Measurements from ENCODE around the gene DDX1.

The DDX1 gene

GRCh38 chr2:15658911-15659310 lies 67.2 kb downstream of the DDX1 start:
- DNase-seq (ENCODE audit: low read depth): no peak
- H3K4me3 ChIP-seq (ENCODE audit: low read depth, low read length): no peak overlapping the region
- no peak for TF ChIP-seq CTCF (IDR thresholded peaks at IDR 0.05; ENCODE audit: insufficient read depth, low read depth, low read length, missing control alignments)

GRCh38 chr2:15660491-15661294 lies 69.0 kb downstream of the DDX1 start:
- no peak overlapping the region for H3K4me3 ChIP-seq (ENCODE audit: low read depth, low read length)
- DNase-seq (ENCODE audit: low read depth): no peak
- TF ChIP-seq CTCF (IDR thresholded peaks at IDR 0.05; ENCODE audit: insufficient read depth, low read depth, low read length, missing control alignments): no peak

GRCh38 chr2:15661295-15661569 lies 69.6 kb downstream of the DDX1 start:
- TF ChIP-seq CTCF (IDR thresholded peaks at IDR 0.05; ENCODE audit: insufficient read depth, low read depth, low read length, missing control alignments): no peak
- no peak for DNase-seq (ENCODE audit: low read depth)
- no peak overlapping the region for H3K4me3 ChIP-seq (ENCODE audit: low read depth, low read length)

- no peak for DNase-seq (ENCODE audit: low read depth)
- TF ChIP-seq CTCF (IDR thresholded peaks at IDR 0.05; ENCODE audit: insufficient read depth, low read depth, low read length, missing control alignments): no peak
- H3K4me3 ChIP-seq (ENCODE audit: low read depth, low read length): no peak overlapping the region
Measured at GRCh38 chr2:15662026-15662425, 70.4 kb downstream of the DDX1 start.

GRCh38 chr2:15662579-15662978 lies 70.9 kb downstream of the DDX1 start:
- no peak for DNase-seq (ENCODE audit: low read depth)
- no peak for TF ChIP-seq CTCF (IDR thresholded peaks at IDR 0.05; ENCODE audit: insufficient read depth, low read depth, low read length, missing control alignments)
- H3K4me3 ChIP-seq (ENCODE audit: low read depth, low read length): no peak overlapping the region

GRCh38 chr2:15663802-15664201 lies 72.1 kb downstream of the DDX1 start:
- TF ChIP-seq CTCF (IDR thresholded peaks at IDR 0.05; ENCODE audit: insufficient read depth, low read depth, low read length, missing control alignments): no peak
- no peak for DNase-seq (ENCODE audit: low read depth)
- no peak overlapping the region for H3K4me3 ChIP-seq (ENCODE audit: low read depth, low read length)
